SK-N-SH treated with all-trans-retinoic acid at 6 μM for 48 hours (cell line): ENCODE data around the gene ANG.

Experiments
- ARNTL ChIP-seq: fragments of 450-650 bp; formaldehyde crosslinking; IDR thresholded peaks from 2 replicates; pipeline ENCODE4 v1.5.0; 2020; ENCODE audit warnings: low read depth, mild to moderate bottlenecking, moderate library complexity, borderline replicate concordance
- CSDC2 ChIP-seq: fragments of 250-450 bp; sonication (Bioruptor Pico); IDR thresholded peaks from 2 replicates; pipeline ENCODE4 v1.5.0; 2020; ENCODE audit warnings: mild to moderate bottlenecking, moderate library complexity
- ZC3H10 ChIP-seq: fragments of 250-450 bp; sonication (Bioruptor Pico); IDR thresholded peaks from 2 replicates; pipeline ENCODE4 v1.5.1; 2021; ENCODE audit warnings: mild to moderate bottlenecking, moderate library complexity
- ZFP3 ChIP-seq: fragments of 250-450 bp; sonication (Bioruptor Pico); IDR thresholded peaks from 2 replicates; pipeline ENCODE4 v1.5.0; 2020; ENCODE audit warnings: mild to moderate bottlenecking, moderate library complexity
- ZNF565 ChIP-seq: fragments of 450-650 bp; formaldehyde crosslinking; conservative IDR thresholded peaks from 2 replicates; pipeline ENCODE4 v1.5.0; 2020; ENCODE audit warnings: low read depth, mild to moderate bottlenecking, moderate library complexity
- ZNF8 ChIP-seq: fragments of 450-650 bp; formaldehyde crosslinking; IDR thresholded peaks from 2 replicates; pipeline ENCODE4 v1.5.0; 2020; ENCODE audit warnings: mild to moderate bottlenecking, moderate library complexity
- TF ChIP-seq, protein P1 (sequence below): fragments of 250-450 bp; sonication (Bioruptor Pico); IDR thresholded peaks from 2 replicates; pipeline ENCODE4 v1.8.0; 2021; ENCODE audit warnings: low read depth, mild to moderate bottlenecking, moderate library complexity, borderline replicate concordance

GRCh38 chr14:20658246-20658645, 30.3 kb upstream of the ANG start:
- TF ChIP-seq ZNF8 (CRISPR knock-in tag) (no peak), ZFP3 (CRISPR knock-in tag) (no peak), ZNF565 (no peak), CSDC2 (no peak), ZC3H10 (CRISPR knock-in tag) (no peak), ARNTL (no peak)
- TF ChIP-seq, protein P1, sequence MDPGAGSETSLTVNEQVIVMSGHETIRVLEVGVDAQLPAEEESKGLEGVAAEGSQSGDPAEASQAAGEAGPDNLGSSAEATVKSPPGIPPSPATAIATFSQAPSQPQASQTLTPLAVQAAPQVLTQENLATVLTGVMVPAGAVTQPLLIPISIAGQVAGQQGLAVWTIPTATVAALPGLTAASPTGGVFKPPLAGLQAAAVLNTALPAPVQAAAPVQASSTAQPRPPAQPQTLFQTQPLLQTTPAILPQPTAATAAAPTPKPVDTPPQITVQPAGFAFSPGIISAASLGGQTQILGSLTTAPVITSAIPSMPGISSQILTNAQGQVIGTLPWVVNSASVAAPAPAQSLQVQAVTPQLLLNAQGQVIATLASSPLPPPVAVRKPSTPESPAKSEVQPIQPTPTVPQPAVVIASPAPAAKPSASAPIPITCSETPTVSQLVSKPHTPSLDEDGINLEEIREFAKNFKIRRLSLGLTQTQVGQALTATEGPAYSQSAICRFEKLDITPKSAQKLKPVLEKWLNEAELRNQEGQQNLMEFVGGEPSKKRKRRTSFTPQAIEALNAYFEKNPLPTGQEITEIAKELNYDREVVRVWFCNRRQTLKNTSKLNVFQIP = no peak
